ENCODE data around the gene ZNF771. TPM values are rescaled to one million over a fixed set of nuclear protein-coding genes. Genes with fewer than 3 reads are reported as not detected.

ZNF771 gene
- total and polyA plus RNA-seq, 8 donors: 1.2 to 28.7 (median 6.6) TPM

GRCh38 chr16:30456302-30456701, 48.9 kb downstream of the ZNF771 start:
- Histone ChIP-seq H3K4me1 (peaks cover 0 to 11% (median 7%) of the 10 kb centered on the region in 4 donors), H3K27me3 (no peaks in the 10 kb centered on the region), H3K9me3 (no peaks in the 10 kb centered on the region), H3K4me3 (no peak overlapping the region), H3K36me3 (no peaks in the 10 kb centered on the region), H3K27ac (no peak overlapping the region)
- 83 to 95% (median 93%) methylated on average over 1 of the region's 1 CpG for WGBS, 5 donors
- DNase-seq: no peak
- TF ChIP-seq CTCF (IDR thresholded peaks at IDR 0.05) (no peak), POLR2AphosphoS5 (IDR thresholded peaks at IDR 0.05) (no peak), EP300 (IDR thresholded peaks at IDR 0.05) (no peak), POLR2A (IDR thresholded peaks at IDR 0.05) (no peak)
- intact Hi-C loops (cut with DNase I; ENCODE audit: low total_unique reads): no loop called here

GRCh38 chr16:30457256-30457655, 49.9 kb downstream of the ZNF771 start:
- no peak overlapping the region for H3K27ac ChIP-seq
- H3K27me3 ChIP-seq: no peaks in the 10 kb centered on the region
- intact Hi-C loops (cut with DNase I; ENCODE audit: low total_unique reads): no loop called here
- no peak overlapping the region for H3K4me3 ChIP-seq
- no peak for TF ChIP-seq CTCF (IDR thresholded peaks at IDR 0.05)
- TF ChIP-seq POLR2AphosphoS5 (IDR thresholded peaks at IDR 0.05): no peak
- TF ChIP-seq POLR2A (IDR thresholded peaks at IDR 0.05): no peak
- TF ChIP-seq EP300 (IDR thresholded peaks at IDR 0.05): no peak
- no peaks in the 10 kb centered on the region for H3K36me3 ChIP-seq
- H3K9me3 ChIP-seq: no peaks in the 10 kb centered on the region
- DNase-seq: no peak
- 80 to 100% (median 93%) methylated on average over 1 of the region's 1 CpG for WGBS, 5 donors
- H3K4me1 ChIP-seq: peaks cover 0 to 7% (median 6%) of the 10 kb centered on the region in 4 donors

GRCh38 chr16:30457743-30458560, 50.5 kb downstream of the ZNF771 start:
- DNase-seq: no peak
- H3K4me3 ChIP-seq: no peak overlapping the region
- peak overlapping the region in 1 of 5 donors; percentile 50 for H3K27ac ChIP-seq
- intact Hi-C loops (cut with DNase I; ENCODE audit: low total_unique reads): no loop called here
- peaks cover 0 to 3% (median 2%) of the 10 kb centered on the region in 4 donors for H3K4me1 ChIP-seq
- WGBS, 5 donors: 89 to 93% (median 91%) methylated on average over 16 of the region's 16 CpGs
- H3K36me3 ChIP-seq: no peaks in the 10 kb centered on the region
- no peaks in the 10 kb centered on the region for H3K9me3 ChIP-seq
- H3K27me3 ChIP-seq: no peaks in the 10 kb centered on the region
- TF ChIP-seq POLR2AphosphoS5 (IDR thresholded peaks at IDR 0.05) (no peak), POLR2A (IDR thresholded peaks at IDR 0.05) (no peak), EP300 (IDR thresholded peaks at IDR 0.05) (no peak), CTCF (IDR thresholded peaks at IDR 0.05) (no peak)

- no peaks in the 10 kb centered on the region for H3K36me3 ChIP-seq
- WGBS, 5 donors: 67 to 81% (median 76%) methylated on average over 21 to 22 of the region's 22 CpGs
- TF ChIP-seq EP300 (IDR thresholded peaks at IDR 0.05): no peak
- TF ChIP-seq POLR2A (IDR thresholded peaks at IDR 0.05): no peak
- TF ChIP-seq CTCF (IDR thresholded peaks at IDR 0.05): no peak
- TF ChIP-seq POLR2AphosphoS5 (IDR thresholded peaks at IDR 0.05): no peak
- H3K4me1 ChIP-seq: peaks cover 0 to 3% (median 0%) of the 10 kb centered on the region in 4 donors
- H3K4me3 ChIP-seq: no peak overlapping the region
- H3K9me3 ChIP-seq: no peaks in the 10 kb centered on the region
- H3K27ac ChIP-seq: peak overlapping the region in 2 of 5 donors; percentile 21 to 50
- peak; percentile 52 to 65 for DNase-seq
- no peaks in the 10 kb centered on the region for H3K27me3 ChIP-seq
- intact Hi-C loops (cut with DNase I; ENCODE audit: low total_unique reads): no loop called here
These were observed 51.4 kb downstream of the ZNF771 start for GRCh38 chr16:30458561-30459394.
